ENCODE measurements around the gene GPC6. TPM values are rescaled to one million over a fixed set of nuclear protein-coding genes. Genes with fewer than 3 reads are reported as not detected.

GPC6 gene
- total and polyA plus RNA-seq, 12 donors = 0.15 to 5.4 (median 2.5) TPM

- peaks cover 0 to 23% (median 11%) of the 10 kb centered on the region in 9 donors for H3K4me1 ChIP-seq
- H3K27me3 ChIP-seq = no peaks in the 10 kb centered on the region
- H3K9me3 ChIP-seq = peaks cover 0 to 4% (median 0%) of the 10 kb centered on the region in 11 donors
- H3K27ac ChIP-seq = no peak overlapping the region
- intact Hi-C loops (cut with DNase I) = no loop called here
- TF ChIP-seq CTCF (IDR thresholded peaks at IDR 0.05) = no peak
- no peak for ATAC-seq
- no peaks in the 10 kb centered on the region for H3K36me3 ChIP-seq
- no peak overlapping the region for H3K4me3 ChIP-seq
- WGBS, 2 donors = 88% methylated on average over 2 of the region's 2 CpGs
- no peak for DNase-seq
Measured at GRCh38 chr13:94384231-94384905, 1157.8 kb downstream of the GPC6 start.

GRCh38 chr13:94387047-94387446, 1160.4 kb downstream of the GPC6 start:
- no peak overlapping the region for H3K27ac ChIP-seq
- DNase-seq (no peak), ATAC-seq (no peak)
- no peak overlapping the region for H3K4me3 ChIP-seq
- H3K27me3 ChIP-seq = no peaks in the 10 kb centered on the region
- intact Hi-C loops (cut with DNase I) = no loop called here
- peaks cover 0 to 11% (median 6%) of the 10 kb centered on the region in 9 donors for H3K4me1 ChIP-seq
- H3K9me3 ChIP-seq = peaks cover 0 to 4% (median 0%) of the 10 kb centered on the region in 11 donors
- TF ChIP-seq CTCF (IDR thresholded peaks at IDR 0.05) = no peak
- no peaks in the 10 kb centered on the region for H3K36me3 ChIP-seq

DNA sequence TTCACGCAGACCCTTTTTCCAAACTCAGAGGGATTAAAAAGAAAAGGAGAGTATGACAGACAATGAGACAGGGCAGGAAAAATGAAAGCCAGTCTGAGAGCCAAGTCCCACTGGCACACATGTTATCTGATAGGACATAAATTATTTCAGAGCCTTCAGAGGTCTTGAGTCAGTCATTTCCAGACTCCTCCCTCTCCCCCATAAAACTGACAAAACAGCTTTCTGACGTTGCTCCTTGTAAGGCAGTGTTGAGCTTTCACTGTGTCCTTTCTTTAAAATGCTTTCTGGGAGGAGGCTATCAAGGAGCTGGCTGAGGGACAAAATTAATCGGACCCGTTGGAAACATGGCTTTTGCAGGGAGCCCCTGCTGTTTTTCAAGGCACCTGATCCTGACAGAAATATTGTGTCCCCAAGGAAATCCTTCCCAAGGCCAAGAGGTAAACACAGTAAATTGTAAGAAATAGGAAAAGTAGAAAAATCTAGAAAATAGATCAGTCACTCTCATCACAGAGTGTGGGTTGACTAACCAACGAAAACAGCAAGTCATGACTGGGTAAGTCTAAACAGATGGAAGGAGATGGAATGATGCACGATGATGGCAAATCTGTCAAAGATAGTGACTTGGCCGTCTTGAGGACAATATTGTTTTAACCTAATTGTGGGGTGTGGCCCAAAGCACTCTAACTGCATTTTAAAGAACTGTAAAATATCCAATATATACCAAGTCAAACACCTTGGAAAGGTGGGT, 1163.2 kb downstream of the GPC6 start:
- intact Hi-C loops (cut with DNase I) = no loop called here
- TF ChIP-seq CTCF (IDR thresholded peaks at IDR 0.05) = no peak
- Histone ChIP-seq H3K27me3 (no peaks in the 10 kb centered on the region), H3K4me3 (no peak overlapping the region), H3K9me3 (peaks cover 0 to 4% (median 0%) of the 10 kb centered on the region in 11 donors), H3K4me1 (no peaks in the 10 kb centered on the region), H3K36me3 (no peaks in the 10 kb centered on the region), H3K27ac (no peak overlapping the region)
- no peak for ATAC-seq
- WGBS, 2 donors = 59 to 67% methylated on average over 7 of the region's 7 CpGs
- DNase-seq = no peak

- Histone ChIP-seq H3K36me3 (no peaks in the 10 kb centered on the region), H3K4me3 (no peak overlapping the region), H3K27me3 (no peaks in the 10 kb centered on the region), H3K27ac (no peak overlapping the region), H3K9me3 (peaks cover 0 to 4% (median 0%) of the 10 kb centered on the region in 11 donors), H3K4me1 (no peaks in the 10 kb centered on the region)
- intact Hi-C loops (cut with DNase I) = no loop called here
- no peak for ATAC-seq
- 61 to 73% methylated on average over 2 of the region's 2 CpGs for WGBS, 2 donors
- DNase-seq = no peak
- TF ChIP-seq CTCF (IDR thresholded peaks at IDR 0.05) = no peak
Measured at GRCh38 chr13:94390881-94391280, 1164.3 kb downstream of the GPC6 start.

Data from heart right ventricle (tissue), 16 donors.